Fibroblast of lung (primary cell): ENCODE data around the gene AKAP7. TPM values are rescaled to one million over a fixed set of nuclear protein-coding genes. Genes with fewer than 3 reads are reported as not detected.

Experiments
- DNase-seq, 2 donors: peaks; one replicate each; pipeline versions ENCODE4 v3.0.0 to v3.0.0-alpha.2; 2010; ENCODE audit warnings: low read depth in 2 of 2
- H2AFZ ChIP-seq: 2 replicates; pipeline ENCODE4 v1.5.1; 2012; ENCODE audit warnings: low read length, control low read depth, inconsistent platforms
- H3K27ac ChIP-seq: 2 replicates; pipeline ENCODE4 v1.5.1; 2011; ENCODE audit warnings: low read length, control low read depth; ENCODE audit not compliant: insufficient read depth
- H3K27me3 ChIP-seq: 2 replicates; pipeline ENCODE4 v1.5.1; 2011; ENCODE audit warnings: mild to moderate bottlenecking, low read length; ENCODE audit not compliant: control insufficient read depth, insufficient read depth
- H3K36me3 ChIP-seq: 2 replicates; pipeline ENCODE4 v1.5.1; 2011; ENCODE audit warnings: low read length; ENCODE audit not compliant: control insufficient read depth, insufficient read depth
- H3K4me1 ChIP-seq: 2 replicates; pipeline ENCODE4 v1.5.1; 2011; ENCODE audit warnings: low read length; ENCODE audit not compliant: control insufficient read depth, insufficient read depth; ENCODE audit errors: extremely low read depth
- H3K4me2 ChIP-seq: 2 replicates; pipeline ENCODE4 v1.5.1; 2011; ENCODE audit warnings: low read length, control low read depth; ENCODE audit not compliant: insufficient read depth; ENCODE audit errors: extremely low read depth
- H3K4me3 ChIP-seq, 4 experiments: fragments of 200-600 bp in 1 of 4; sonication (generic) in 1 of 4; replicated peaks in 1 of 4; 2 replicates each; pipeline ENCODE4 v1.5.1; 2011 to 2016; ENCODE audit warnings: low read length in 4 of 4, low read depth in 3 of 4, mild to moderate bottlenecking in 3 of 4, control low read depth in 2 of 4, inconsistent platforms in 1 of 4, mixed read lengths in 1 of 4; ENCODE audit not compliant: insufficient read depth in 1 of 4; ENCODE audit errors: control extremely low read depth in 1 of 4
- H3K79me2 ChIP-seq: 2 replicates; pipeline ENCODE4 v1.5.1; 2012; ENCODE audit warnings: mild to moderate bottlenecking, low read length, inconsistent platforms; ENCODE audit not compliant: control insufficient read depth, insufficient read depth
- H3K9ac ChIP-seq: 2 replicates; pipeline ENCODE4 v1.5.1; 2011; ENCODE audit warnings: mild to moderate bottlenecking, low read length, control low read depth; ENCODE audit not compliant: insufficient read depth
- H3K9me3 ChIP-seq: 2 replicates; pipeline ENCODE4 v1.5.1; 2012; ENCODE audit warnings: low read depth, low read length; ENCODE audit not compliant: control insufficient read depth, insufficient read depth
- H4K20me1 ChIP-seq: 2 replicates; pipeline ENCODE4 v1.5.1; 2011; ENCODE audit warnings: low read length; ENCODE audit not compliant: control insufficient read depth, insufficient read depth; ENCODE audit errors: extremely low read depth
- CTCF ChIP-seq, 2 donors: IDR thresholded peaks in 1 of 2; conservative IDR thresholded peaks in 1 of 2; 1 replicate in 1 of 2; 2 replicates in 1 of 2; pipeline ENCODE4 v1.5.1; 2011 to 2012; ENCODE audit warnings: low read length in 2 of 2, control low read depth in 1 of 2, inconsistent platforms in 1 of 2, low read depth in 1 of 2, mild to moderate bottlenecking in 1 of 2
- EZH2 ChIP-seq: IDR thresholded peaks from 2 replicates; pipeline ENCODE4 v1.5.1; 2012; ENCODE audit warnings: low read length, control low read depth, mild to moderate bottlenecking; ENCODE audit errors: missing control alignments
- polyA plus RNA-seq, 2 donors: library from polyadenylated mRNA; depleted of rRNA in 1 of 2; stranded (reverse) in 1 of 2; unstranded in 1 of 2; fragments of >200 nt; gene quantifications; 2 replicates each; pipeline ENCODE4 v1.2.1, GENCODE V29; 2011 to 2012; ENCODE audit warnings: missing spikeins in 1 of 2
- total RNA-seq: library from RNA; depleted of rRNA; stranded (reverse); fragments of >200 nt; gene quantifications from 2 replicates; pipeline ENCODE4 v1.2.1, GENCODE V29; 2014

Gene AKAP7
- total and polyA plus RNA-seq, 2 donors (not counting 1 experiment from before 2014, with no cell fraction given): 3.1 to 5.8 TPM

- H3K79me2 ChIP-seq: no peaks in the 10 kb centered on the region
- no peak overlapping the region for H3K27ac ChIP-seq
- no peaks in the 10 kb centered on the region for H4K20me1 ChIP-seq
- no peaks in the 10 kb centered on the region for H3K4me1 ChIP-seq
- no peak overlapping the region for H3K9ac ChIP-seq
- H3K4me3 ChIP-seq: no peak overlapping the region
- H2AFZ ChIP-seq: no peak overlapping the region
- DNase-seq: no peak
- H3K9me3 ChIP-seq: no peaks in the 10 kb centered on the region
- H3K4me2 ChIP-seq: no peak overlapping the region
- TF ChIP-seq EZH2 (no peak), CTCF (conservative IDR thresholded peaks at IDR 0.05 in 1 of 2, IDR thresholded peaks at IDR 0.05 in 1 of 2; ENCODE audit: low read depth in 1 of 2, low read length in 2 of 2) (no peak)
- H3K36me3 ChIP-seq: no peaks in the 10 kb centered on the region
- no peaks in the 10 kb centered on the region for H3K27me3 ChIP-seq
Measured at GRCh38 chr6:131269565-131270391, 134.5 kb downstream of the AKAP7 start.

- Histone ChIP-seq H3K9ac (no peak overlapping the region), H3K4me2 (no peak overlapping the region), H4K20me1 (no peaks in the 10 kb centered on the region), H2AFZ (no peak overlapping the region), H3K9me3 (no peaks in the 10 kb centered on the region), H3K27me3 (no peaks in the 10 kb centered on the region), H3K4me3 (no peak overlapping the region), H3K79me2 (no peaks in the 10 kb centered on the region), H3K27ac (no peak overlapping the region), H3K36me3 (no peaks in the 10 kb centered on the region), H3K4me1 (no peaks in the 10 kb centered on the region)
- DNase-seq: no peak
- no peak for TF ChIP-seq EZH2
- TF ChIP-seq CTCF (conservative IDR thresholded peaks at IDR 0.05 in 1 of 2, IDR thresholded peaks at IDR 0.05 in 1 of 2; ENCODE audit: low read depth in 1 of 2, low read length in 2 of 2): no peak
Measured at GRCh38 chr6:131270534-131270933, 135.3 kb downstream of the AKAP7 start.

- DNase-seq: no peak
- no peak overlapping the region for H2AFZ ChIP-seq
- no peak overlapping the region for H3K4me2 ChIP-seq
- H3K27me3 ChIP-seq: no peaks in the 10 kb centered on the region
- no peaks in the 10 kb centered on the region for H3K4me1 ChIP-seq
- H3K4me3 ChIP-seq: no peak overlapping the region
- no peak overlapping the region for H3K9ac ChIP-seq
- TF ChIP-seq CTCF (conservative IDR thresholded peaks at IDR 0.05 in 1 of 2, IDR thresholded peaks at IDR 0.05 in 1 of 2; ENCODE audit: low read depth in 1 of 2, low read length in 2 of 2) (no peak), EZH2 (no peak)
- H3K27ac ChIP-seq: no peak overlapping the region
- no peaks in the 10 kb centered on the region for H4K20me1 ChIP-seq
- no peaks in the 10 kb centered on the region for H3K9me3 ChIP-seq
- H3K79me2 ChIP-seq: no peaks in the 10 kb centered on the region
- H3K36me3 ChIP-seq: no peaks in the 10 kb centered on the region
Measured at GRCh38 chr6:131275273-131275672, 140.0 kb downstream of the AKAP7 start.
